Esophagus muscularis mucosa (tissue), 4 donors: Measurements from ENCODE around the gene WDR91. TPM values are rescaled to one million over a fixed set of nuclear protein-coding genes. Genes with fewer than 3 reads are reported as not detected.

ENCODE experiments used
- DNase-seq: peaks from one replicate; pipeline ENCODE4 v3.0.0-alpha.2; 2017; ENCODE audit errors: extremely low spot score
- H3K27ac ChIP-seq, 4 donors: fragments of 200-600 bp; sonication (generic); replicated peaks in 1 of 4; 1 replicate in 3 of 4; 2 replicates in 1 of 4; pipeline ENCODE4 v1.5.1; 2016 to 2019; ENCODE audit warnings: mild to moderate bottlenecking in 1 of 4
- H3K27me3 ChIP-seq, 4 donors: fragments of 200-600 bp; sonication (generic); one replicate each; pipeline versions ENCODE4 v1.5.1 to v1.6.0; 2016 to 2019
- H3K36me3 ChIP-seq, 4 donors: fragments of 200-600 bp; sonication (generic); one replicate each; pipeline ENCODE4 v1.5.1; 2016 to 2019
- H3K4me1 ChIP-seq, 4 donors: fragments of 200-600 bp; sonication (generic); one replicate each; pipeline ENCODE4 v1.5.1; 2016 to 2019
- H3K4me3 ChIP-seq, 4 donors: fragments of 200-600 bp; sonication (generic); 1 replicate in 2 of 4; 2 replicates in 2 of 4; pipeline ENCODE4 v1.5.1; 2016 to 2019; ENCODE audit warnings: mild to moderate bottlenecking in 4 of 4, moderate library complexity in 1 of 4
- H3K9me3 ChIP-seq, 4 donors: fragments of 200-600 bp; sonication (generic); 1 replicate in 3 of 4; 2 replicates in 1 of 4; pipeline ENCODE4 v1.5.1; 2016 to 2019
- CTCF ChIP-seq, 3 experiments: fragments of 200-600 bp in 2 of 3; fragments of 450-650 bp in 1 of 3; sonication (generic) in 2 of 3; IDR thresholded peaks; one replicate each; pipeline ENCODE4 v1.5.1; 2017 to 2019; ENCODE audit warnings: antibody characterized with exemption in 3 of 3, mild to moderate bottlenecking in 2 of 3, moderate library complexity in 1 of 3
- EP300 ChIP-seq: sonication (generic); formaldehyde crosslinking; IDR thresholded peaks from one replicate; pipeline ENCODE4 v1.6.1; 2017; ENCODE audit warnings: antibody characterized with exemption
- POLR2A ChIP-seq: fragments of 450-650 bp; IDR thresholded peaks from one replicate; pipeline ENCODE4 v1.6.1; 2017; ENCODE audit warnings: antibody characterized with exemption, moderate library complexity, mild to moderate bottlenecking, low read depth
- POLR2AphosphoS5 ChIP-seq, 2 donors: sonication (generic); formaldehyde crosslinking; IDR thresholded peaks; one replicate each; pipeline ENCODE4 v1.6.1; 2017; ENCODE audit warnings: antibody characterized with exemption in 2 of 2
- WGBS: methylation state at CpG from one replicate; pipeline ENCODE4 v1.1.5; 2018; 5-methylcytosine and 5-hydroxymethylcytosine counted together
- intact Hi-C: fragments of 100-400 bp; cut with DNase I; formaldehyde crosslinking; loops from one replicate; pipeline ENCODE4 v1.15.1; 2023
- total RNA-seq, 4 donors: library from RNA; depleted of rRNA; stranded (reverse); fragments of >200 nt; gene quantifications; one replicate each; pipeline versions ENCODE4 v1.1.0 to v1.2.1, GENCODE V29; 2016

Gene WDR91
- total RNA-seq, result 10 to 100 TPM; 13.3 to 27.4 (median 20.4) TPM

GRCh38 chr7:135211179-135211945, at the start of gene WDR91:
TSS of gene WDR91 (minus strand) at chr7:135211526. CDS start at chr7:135211502, 24 bp downstream.
- intact Hi-C loops, result no loop called here
- H3K9me3 ChIP-seq, result no peaks in the 10 kb centered on the region
- peaks cover 8 to 45% (median 39%) of the 10 kb centered on the region in 4 donors for H3K4me1 ChIP-seq
- H3K36me3 ChIP-seq, result peaks cover 0 to 6% (median 0%) of the 10 kb centered on the region in 4 donors
- peak within 1 kb of the TSS; percentile 88 to 99 (median 96) for H3K27ac ChIP-seq
- H3K27me3 ChIP-seq, result no peaks in the 10 kb centered on the region
- 0% methylated on average over 13 of the region's 82 CpGs for WGBS
- peak; percentile 63 for TF ChIP-seq POLR2A
- TF ChIP-seq EP300, result no peak
- TF ChIP-seq POLR2AphosphoS5 (IDR thresholded peaks at IDR 0.05), result peak; percentile 96
- peak; percentile 98 for DNase-seq
- H3K4me3 ChIP-seq, result peak within 1 kb of the TSS; percentile 67 to 93 (median 86)

GRCh38 chr7:135260470-135260869, 49.1 kb upstream of the WDR91 start:
- H3K36me3 ChIP-seq, result no peaks in the 10 kb centered on the region

DNA sequence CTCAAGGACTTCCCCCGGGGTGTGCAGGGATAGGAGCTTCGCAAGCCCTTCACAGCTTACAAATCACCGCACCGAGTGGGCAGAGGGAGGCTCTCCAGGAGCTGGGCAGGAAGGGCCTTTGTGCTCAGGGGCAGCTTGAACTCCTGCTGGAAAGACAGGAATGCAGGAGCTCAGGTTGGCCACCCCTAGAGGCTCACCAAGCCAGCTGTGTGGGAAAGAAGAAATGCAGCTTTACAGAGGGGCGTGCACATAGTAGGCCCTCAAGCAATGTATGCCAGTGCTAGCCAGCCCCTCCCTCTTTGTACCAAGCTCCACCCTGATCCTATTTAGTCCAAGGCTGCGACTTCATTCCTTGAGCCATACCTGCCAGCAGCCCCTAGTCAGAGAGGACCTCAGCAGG, 48.4 kb upstream of the WDR91 start:
- Histone ChIP-seq H3K4me3 (no peak overlapping the region), H3K27me3 (no peaks in the 10 kb centered on the region), H3K27ac (no peak overlapping the region), H3K9me3 (no peaks in the 10 kb centered on the region), H3K4me1 (peaks cover 2 to 31% (median 23%) of the 10 kb centered on the region in 4 donors), H3K36me3 (no peaks in the 10 kb centered on the region)
- TF ChIP-seq POLR2AphosphoS5 (IDR thresholded peaks at IDR 0.05) (no peak), EP300 (no peak), CTCF (IDR thresholded peaks at IDR 0.05) (no peak), POLR2A (no peak)
- DNase-seq, result no peak
- 91% methylated on average over 5 of the region's 6 CpGs for WGBS
- intact Hi-C loops, result loop anchor here (10.0 kb wide), 1 partner anchor 575 kb away; no protein-coding TSS in a partner anchor

More at GRCh38 chr7:135260470-135260869, 49.1 kb upstream of the WDR91 start:
- peak overlapping the region in 1 of 4 donors; percentile 53 for H3K27ac ChIP-seq
- H3K9me3 ChIP-seq, result peaks cover 0 to 2% (median 0%) of the 10 kb centered on the region in 4 donors
- TF ChIP-seq EP300 (no peak), POLR2AphosphoS5 (IDR thresholded peaks at IDR 0.05) (no peak), CTCF (IDR thresholded peaks at IDR 0.05) (no peak), POLR2A (no peak)
- peaks cover 0 to 24% (median 15%) of the 10 kb centered on the region in 4 donors for H3K4me1 ChIP-seq
- no peak for DNase-seq
- 83% methylated on average over 2 of the region's 2 CpGs for WGBS
- H3K27me3 ChIP-seq, result no peaks in the 10 kb centered on the region
- intact Hi-C loops, result no loop called here
- no peak overlapping the region for H3K4me3 ChIP-seq

DNA sequence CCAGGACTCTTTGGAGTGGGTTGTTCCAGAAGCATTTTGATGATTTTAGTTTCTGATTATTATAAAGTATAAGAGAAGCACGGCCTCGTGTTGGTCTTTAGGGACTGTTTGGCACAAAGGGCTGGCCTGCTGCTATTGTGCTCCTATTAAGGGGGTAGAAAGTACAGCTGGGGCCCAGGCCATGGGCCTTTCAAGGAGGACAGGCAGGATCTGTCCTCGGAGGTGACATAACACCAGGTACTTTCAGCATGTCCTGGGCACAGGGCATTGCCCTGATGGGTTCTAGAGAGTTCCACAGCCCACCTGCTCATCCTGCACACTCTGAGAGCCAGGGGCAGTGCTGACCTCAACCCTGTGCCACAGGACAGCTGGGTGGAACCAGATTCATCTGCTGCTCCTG, 47.3 kb upstream of the WDR91 start:
- DNase-seq, result no peak
- Histone ChIP-seq H3K4me3 (no peak overlapping the region), H3K27ac (no peak overlapping the region), H3K27me3 (no peaks in the 10 kb centered on the region), H3K4me1 (peaks cover 14 to 43% (median 34%) of the 10 kb centered on the region in 4 donors), H3K9me3 (no peaks in the 10 kb centered on the region), H3K36me3 (no peaks in the 10 kb centered on the region)
- TF ChIP-seq CTCF (IDR thresholded peaks at IDR 0.05) (no peak), EP300 (no peak), POLR2AphosphoS5 (IDR thresholded peaks at IDR 0.05) (no peak), POLR2A (no peak)
- 93% methylated on average over 3 of the region's 3 CpGs for WGBS
- intact Hi-C loops, result loop anchor here (10.0 kb wide), 1 partner anchor 574 kb away; no protein-coding TSS in a partner anchor

- H3K36me3 ChIP-seq, result no peaks in the 10 kb centered on the region
- H3K4me3 ChIP-seq, result no peak overlapping the region
- no peaks in the 10 kb centered on the region for H3K9me3 ChIP-seq
- peaks cover 18 to 50% (median 40%) of the 10 kb centered on the region in 4 donors for H3K4me1 ChIP-seq
- H3K27me3 ChIP-seq, result no peaks in the 10 kb centered on the region
- intact Hi-C loops, result loop anchor here (10.0 kb wide), 1 partner anchor 573 kb away; no protein-coding TSS in a partner anchor
- 89% methylated on average over 2 of the region's 4 CpGs for WGBS
- DNase-seq, result no peak
- no peak overlapping the region for H3K27ac ChIP-seq
- TF ChIP-seq POLR2A (no peak), CTCF (IDR thresholded peaks at IDR 0.05) (no peak), EP300 (no peak), POLR2AphosphoS5 (IDR thresholded peaks at IDR 0.05) (no peak)
These were observed 46.5 kb upstream of the WDR91 start for GRCh38 chr7:135257790-135258189.
